Fibroblast of mammary gland (primary cell): ENCODE measurements around the gene GATA1.
A peak's percentile ranks its signal among the peaks of the same experiment; 100 is the strongest.

Experiments used
- DNase-seq: peaks from one replicate; pipeline ENCODE4 v3.0.0-alpha.2; 2010; ENCODE audit warnings: low read depth
- H3K4me3 ChIP-seq: 2 replicates; pipeline ENCODE4 v1.5.1; 2011; ENCODE audit warnings: low read depth, mild to moderate bottlenecking, low read length, moderate library complexity; ENCODE audit not compliant: control insufficient read depth
- CTCF ChIP-seq: conservative IDR thresholded peaks from 2 replicates; pipeline ENCODE4 v1.5.1; 2011; ENCODE audit warnings: low read depth, low read length, inconsistent platforms; ENCODE audit not compliant: control insufficient read depth, insufficient read depth

GATA1 gene

GRCh38 chrX:48786341-48786800 lies at the start of gene GATA1:
Gene GATA1 (plus strand): TSS chrX:48786590. CDS start chrX:48791110, 4,520 bp downstream.
- DNase-seq = no peak
- TF ChIP-seq CTCF = no peak
- H3K4me3 ChIP-seq = no peak within 1 kb of the TSS

- no peak for DNase-seq
- no peak for TF ChIP-seq CTCF
- peak overlapping the region; percentile 35 for H3K4me3 ChIP-seq
Measured at GRCh38 chrX:48736878-48737212, 49.5 kb upstream of the GATA1 start.

- H3K4me3 ChIP-seq = peak overlapping the region; percentile 66
- no peak for TF ChIP-seq CTCF
- DNase-seq = peak; percentile 97
Measured at GRCh38 chrX:48737213-48737938, 49.0 kb upstream of the GATA1 start.

- no peak for TF ChIP-seq CTCF
- peak overlapping the region; percentile 66 for H3K4me3 ChIP-seq
- no peak for DNase-seq
Measured at GRCh38 chrX:48737940-48738339, 48.5 kb upstream of the GATA1 start.

GRCh38 chrX:48741834-48742233 lies 44.6 kb upstream of the GATA1 start:
- DNase-seq = no peak
- no peak for TF ChIP-seq CTCF
- no peak overlapping the region for H3K4me3 ChIP-seq

GRCh38 chrX:48745222-48745621 lies 41.2 kb upstream of the GATA1 start:
- DNase-seq = no peak
- no peak for TF ChIP-seq CTCF
- H3K4me3 ChIP-seq = no peak overlapping the region

GRCh38 chrX:48747415-48748016 lies 38.9 kb upstream of the GATA1 start:
- TF ChIP-seq CTCF = no peak
- no peak for DNase-seq
- no peak overlapping the region for H3K4me3 ChIP-seq
